Embryonic facial prominence (tissue), 1 donor: ENCODE measurements around the gene MLLT10.

Experiments used
- DNase-seq: peaks from one replicate; pipeline ENCODE4 v3.0.0-alpha.2; 2016; ENCODE audit errors: extremely low spot score

Gene MLLT10

GRCh38 chr10:21501731-21502347, 32.2 kb upstream of the MLLT10 start:
- no peak for DNase-seq

GRCh38 chr10:21502348-21502740, 31.7 kb upstream of the MLLT10 start:
- no peak for DNase-seq

GRCh38 chr10:21503542-21503941, 30.5 kb upstream of the MLLT10 start:
- DNase-seq, result no peak

- no peak for DNase-seq
Measured at GRCh38 chr10:21505711-21506278, 28.2 kb upstream of the MLLT10 start.

GRCh38 chr10:21506351-21506750, 27.7 kb upstream of the MLLT10 start:
- DNase-seq, result no peak

GRCh38 chr10:21507150-21507549, 26.9 kb upstream of the MLLT10 start:
- no peak for DNase-seq

- DNase-seq, result no peak
Measured at GRCh38 chr10:21508706-21509331, 25.2 kb upstream of the MLLT10 start.

GRCh38 chr10:21509341-21510240, 24.4 kb upstream of the MLLT10 start:
- DNase-seq, result no peak

GRCh38 chr10:21510241-21511094, 23.6 kb upstream of the MLLT10 start:
- no peak for DNase-seq

GRCh38 chr10:21511095-21511570, 22.9 kb upstream of the MLLT10 start:
- no peak for DNase-seq

- no peak for DNase-seq
Measured at GRCh38 chr10:21511946-21512572, 22.0 kb upstream of the MLLT10 start.

GRCh38 chr10:21512573-21513404, 21.2 kb upstream of the MLLT10 start:
- no peak for DNase-seq

GRCh38 chr10:21513405-21513788, 20.6 kb upstream of the MLLT10 start:
- no peak for DNase-seq

- no peak for DNase-seq
Measured at GRCh38 chr10:21514129-21514817, 19.8 kb upstream of the MLLT10 start.

GRCh38 chr10:21514818-21515351, 19.1 kb upstream of the MLLT10 start:
- no peak for DNase-seq

GRCh38 chr10:21515361-21516241, 18.4 kb upstream of the MLLT10 start:
- no peak for DNase-seq

GRCh38 chr10:21516242-21517131, 17.5 kb upstream of the MLLT10 start:
- DNase-seq, result no peak
